Measurements from ENCODE around the gene SOX10. TPM values are rescaled to one million over a fixed set of nuclear protein-coding genes. Genes with fewer than 3 reads are reported as not detected.
"Not testable (repeated sequence)": the region's sequence is repeated elsewhere in the genome, so short reads cannot be mapped to it uniquely, and the experiment has no call there.

Gene SOX10
- total RNA-seq, 1 experiment from 2014 or later = 2.7 TPM

DNA sequence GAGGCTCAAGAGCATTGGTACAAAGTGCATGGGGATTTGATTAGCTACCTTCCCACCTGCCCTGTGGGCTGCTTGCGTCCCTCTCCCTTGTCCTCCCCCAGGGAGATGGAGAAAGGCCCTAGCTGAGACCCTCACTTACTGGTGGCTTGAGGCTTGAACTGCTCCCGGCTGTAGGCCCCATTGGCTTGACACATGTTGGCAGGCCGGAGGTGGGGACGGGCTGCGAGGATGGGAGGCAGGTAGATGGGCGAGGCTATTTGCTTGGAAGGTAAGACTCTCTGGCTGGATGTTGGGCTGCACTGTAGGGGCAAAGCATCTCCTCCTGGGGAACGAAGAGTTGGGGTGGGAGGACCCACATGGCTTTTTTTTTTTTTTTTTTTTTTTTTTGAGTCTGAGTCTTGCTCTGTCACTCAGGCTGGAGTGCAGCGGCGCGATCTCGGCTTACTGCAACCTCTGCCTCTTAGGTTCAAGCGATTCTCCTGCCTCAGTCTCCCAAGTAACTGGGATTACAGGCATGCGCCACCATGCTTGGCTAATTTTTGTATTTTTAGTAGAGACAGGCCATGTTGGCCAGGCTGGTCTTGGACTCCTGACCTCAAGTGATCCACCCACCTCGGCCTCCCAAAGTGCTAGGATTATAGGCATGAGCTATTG is 37.1 kb downstream of the SOX10 start:
- not testable (repeated sequence) for DNase-seq (ENCODE audit: low spot score); H3K9me3 Mint-ChIP-seq
- CTCF ChIA-PET = interaction anchor here (1.1 to 5.9 kb wide), 2 partner anchors 13 to 36 kb away, joined by 4 to 25 read pairs; no protein-coding TSS in a partner anchor

DNA sequence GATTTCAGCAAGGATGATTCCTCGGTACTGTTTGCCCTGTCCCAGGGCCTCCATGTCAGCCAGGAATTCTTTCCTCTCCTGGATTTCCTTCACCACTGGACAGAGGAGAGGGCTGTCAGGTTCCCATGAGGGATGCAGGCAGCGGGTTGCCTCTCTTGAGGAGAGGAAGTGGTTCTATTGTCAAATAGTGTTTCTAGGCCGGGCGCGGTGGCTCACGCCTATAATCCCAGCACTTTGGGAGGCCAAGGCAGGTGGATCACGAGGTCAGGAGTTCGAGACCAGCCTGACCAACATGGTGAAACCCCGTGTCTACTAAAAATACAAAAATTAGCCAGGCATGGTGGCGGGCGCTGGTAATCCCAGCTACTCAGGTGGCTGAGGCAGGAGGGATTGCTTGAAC is 39.9 kb downstream of the SOX10 start:
- DNase-seq (ENCODE audit: low spot score); H3K4me1 Mint-ChIP-seq; H3K9me3 Mint-ChIP-seq; H3K27me3 Mint-ChIP-seq (ENCODE audit: low read depth); H3K27ac Mint-ChIP-seq; POLR2A ChIA-PET; H3K4me3 Mint-ChIP-seq; ATAC-seq: not testable (repeated sequence)
- peaks cover 13% of the 10 kb centered on the region for H3K36me3 Mint-ChIP-seq
- CTCF ChIA-PET = interaction anchor here (5.9 kb wide), 1 partner anchor 10 kb away, joined by 25 read pairs; no protein-coding TSS in a partner anchor

More for the DNA sequence above, 37.1 kb downstream of the SOX10 start:
- H3K4me3 Mint-ChIP-seq; H3K27ac Mint-ChIP-seq; H3K4me1 Mint-ChIP-seq; H3K27me3 Mint-ChIP-seq (ENCODE audit: low read depth); H3K36me3 Mint-ChIP-seq: not testable (repeated sequence)
- peak; percentile 21 for ATAC-seq
- POLR2A ChIA-PET = interaction anchor here (0.7 kb wide), 1 partner anchor 49 kb away, joined by 3 read pairs; no protein-coding TSS in a partner anchor

DNA sequence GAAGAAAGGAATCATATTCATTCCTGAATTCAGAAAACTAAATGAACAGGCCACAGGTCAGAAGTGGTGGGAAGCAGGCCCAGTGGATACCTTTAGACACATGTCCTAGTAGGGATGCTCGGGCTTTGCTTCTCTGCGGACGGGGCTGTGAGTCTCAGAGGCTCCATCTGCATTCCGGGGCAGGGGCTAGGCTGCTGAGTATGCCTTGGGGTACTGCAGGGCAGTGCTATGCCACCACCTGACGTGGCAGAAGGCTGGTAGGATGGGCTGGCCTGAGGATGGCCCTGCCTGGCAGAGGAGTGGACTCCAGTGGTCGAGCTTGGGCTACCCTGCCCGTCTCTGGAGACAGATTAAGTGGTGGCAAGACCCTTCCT is 40.5 kb downstream of the SOX10 start:
- Mint-ChIP-seq H3K4me3 (no peak overlapping the region), H3K36me3 (peaks cover 13% of the 10 kb centered on the region), H3K27me3 (ENCODE audit: low read depth) (no peaks in the 10 kb centered on the region), H3K4me1 (peaks cover 4% of the 10 kb centered on the region; the same call in 1 of the 2 replicates), H3K9me3 (no peaks in the 10 kb centered on the region), H3K27ac (no peak overlapping the region)
- no peak for ATAC-seq
- CTCF ChIA-PET = interaction anchor here (1.0 to 5.9 kb wide), 2 partner anchors 10 to 38 kb away, joined by 3 to 25 read pairs; partner anchors contain the start of gene MICALL1
- POLR2A ChIA-PET = interaction anchor here (0.8 kb wide), 1 partner anchor 9 kb away, joined by 4 read pairs; the partner anchor contains the start of genes C22orf23 and POLR2F
- no peak for TF ChIP-seq ZNF138 (CRISPR knock-in tag; conservative IDR thresholded peaks at IDR 0.05)
- no peak for TF ChIP-seq JAZF1 (CRISPR knock-in tag; IDR thresholded peaks at IDR 0.05)
- TF ChIP-seq SMAD4 (CRISPR knock-in tag; IDR thresholded peaks at IDR 0.05) = no peak
- TF ChIP-seq MYBL2 (CRISPR knock-in tag; IDR thresholded peaks at IDR 0.05) = no peak
- TF ChIP-seq PRRX2 (CRISPR knock-in tag; IDR thresholded peaks at IDR 0.05) = no peak
- TF ChIP-seq, protein P1, sequence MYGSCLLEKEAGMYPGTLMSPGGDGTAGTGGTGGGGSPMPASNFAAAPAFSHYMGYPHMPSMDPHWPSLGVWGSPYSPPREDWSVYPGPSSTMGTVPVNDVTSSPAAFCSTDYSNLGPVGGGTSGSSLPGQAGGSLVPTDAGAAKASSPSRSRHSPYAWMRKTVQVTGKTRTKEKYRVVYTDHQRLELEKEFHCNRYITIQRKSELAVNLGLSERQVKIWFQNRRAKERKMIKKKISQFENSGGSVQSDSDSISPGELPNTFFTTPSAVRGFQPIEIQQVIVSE (CRISPR knock-in tag; IDR thresholded peaks at IDR 0.05; ENCODE audit: borderline replicate concordance) = no peak
- no peak for TF ChIP-seq ZNF121 (CRISPR knock-in tag; IDR thresholded peaks at IDR 0.05)
- TF ChIP-seq IRF2 (CRISPR knock-in tag; IDR thresholded peaks at IDR 0.05; ENCODE audit: borderline replicate concordance, low read depth) = no peak
- TF ChIP-seq, protein P2, sequence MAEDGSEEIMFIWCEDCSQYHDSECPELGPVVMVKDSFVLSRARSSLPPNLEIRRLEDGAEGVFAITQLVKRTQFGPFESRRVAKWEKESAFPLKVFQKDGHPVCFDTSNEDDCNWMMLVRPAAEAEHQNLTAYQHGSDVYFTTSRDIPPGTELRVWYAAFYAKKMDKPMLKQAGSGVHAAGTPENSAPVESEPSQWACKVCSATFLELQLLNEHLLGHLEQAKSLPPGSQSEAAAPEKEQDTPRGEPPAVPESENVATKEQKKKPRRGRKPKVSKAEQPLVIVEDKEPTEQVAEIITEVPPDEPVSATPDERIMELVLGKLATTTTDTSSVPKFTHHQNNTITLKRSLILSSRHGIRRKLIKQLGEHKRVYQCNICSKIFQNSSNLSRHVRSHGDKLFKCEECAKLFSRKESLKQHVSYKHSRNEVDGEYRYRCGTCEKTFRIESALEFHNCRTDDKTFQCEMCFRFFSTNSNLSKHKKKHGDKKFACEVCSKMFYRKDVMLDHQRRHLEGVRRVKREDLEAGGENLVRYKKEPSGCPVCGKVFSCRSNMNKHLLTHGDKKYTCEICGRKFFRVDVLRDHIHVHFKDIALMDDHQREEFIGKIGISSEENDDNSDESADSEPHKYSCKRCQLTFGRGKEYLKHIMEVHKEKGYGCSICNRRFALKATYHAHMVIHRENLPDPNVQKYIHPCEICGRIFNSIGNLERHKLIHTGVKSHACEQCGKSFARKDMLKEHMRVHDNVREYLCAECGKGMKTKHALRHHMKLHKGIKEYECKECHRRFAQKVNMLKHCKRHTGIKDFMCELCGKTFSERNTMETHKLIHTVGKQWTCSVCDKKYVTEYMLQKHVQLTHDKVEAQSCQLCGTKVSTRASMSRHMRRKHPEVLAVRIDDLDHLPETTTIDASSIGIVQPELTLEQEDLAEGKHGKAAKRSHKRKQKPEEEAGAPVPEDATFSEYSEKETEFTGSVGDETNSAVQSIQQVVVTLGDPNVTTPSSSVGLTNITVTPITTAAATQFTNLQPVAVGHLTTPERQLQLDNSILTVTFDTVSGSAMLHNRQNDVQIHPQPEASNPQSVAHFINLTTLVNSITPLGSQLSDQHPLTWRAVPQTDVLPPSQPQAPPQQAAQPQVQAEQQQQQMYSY (CRISPR knock-in tag; IDR thresholded peaks at IDR 0.05) = no peak
- TF ChIP-seq TCF7 (CRISPR knock-in tag; IDR thresholded peaks at IDR 0.05; ENCODE audit: low read depth) = no peak
- TF ChIP-seq, protein P3, sequence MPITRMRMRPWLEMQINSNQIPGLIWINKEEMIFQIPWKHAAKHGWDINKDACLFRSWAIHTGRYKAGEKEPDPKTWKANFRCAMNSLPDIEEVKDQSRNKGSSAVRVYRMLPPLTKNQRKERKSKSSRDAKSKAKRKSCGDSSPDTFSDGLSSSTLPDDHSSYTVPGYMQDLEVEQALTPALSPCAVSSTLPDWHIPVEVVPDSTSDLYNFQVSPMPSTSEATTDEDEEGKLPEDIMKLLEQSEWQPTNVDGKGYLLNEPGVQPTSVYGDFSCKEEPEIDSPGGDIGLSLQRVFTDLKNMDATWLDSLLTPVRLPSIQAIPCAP (CRISPR knock-in tag; IDR thresholded peaks at IDR 0.05) = no peak
- TF ChIP-seq JUN (CRISPR knock-in tag; IDR thresholded peaks at IDR 0.05) = no peak
- TF ChIP-seq NFE2L1 (CRISPR knock-in tag; IDR thresholded peaks at IDR 0.05) = no peak
- TF ChIP-seq, protein P4, sequence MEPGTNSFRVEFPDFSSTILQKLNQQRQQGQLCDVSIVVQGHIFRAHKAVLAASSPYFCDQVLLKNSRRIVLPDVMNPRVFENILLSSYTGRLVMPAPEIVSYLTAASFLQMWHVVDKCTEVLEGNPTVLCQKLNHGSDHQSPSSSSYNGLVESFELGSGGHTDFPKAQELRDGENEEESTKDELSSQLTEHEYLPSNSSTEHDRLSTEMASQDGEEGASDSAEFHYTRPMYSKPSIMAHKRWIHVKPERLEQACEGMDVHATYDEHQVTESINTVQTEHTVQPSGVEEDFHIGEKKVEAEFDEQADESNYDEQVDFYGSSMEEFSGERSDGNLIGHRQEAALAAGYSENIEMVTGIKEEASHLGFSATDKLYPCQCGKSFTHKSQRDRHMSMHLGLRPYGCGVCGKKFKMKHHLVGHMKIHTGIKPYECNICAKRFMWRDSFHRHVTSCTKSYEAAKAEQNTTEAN (CRISPR knock-in tag; IDR thresholded peaks at IDR 0.05) = no peak
- TF ChIP-seq, protein P5, sequence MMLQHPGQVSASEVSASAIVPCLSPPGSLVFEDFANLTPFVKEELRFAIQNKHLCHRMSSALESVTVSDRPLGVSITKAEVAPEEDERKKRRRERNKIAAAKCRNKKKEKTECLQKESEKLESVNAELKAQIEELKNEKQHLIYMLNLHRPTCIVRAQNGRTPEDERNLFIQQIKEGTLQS (CRISPR knock-in tag; conservative IDR thresholded peaks at IDR 0.05) = no peak
- TF ChIP-seq ZNF396 (CRISPR knock-in tag; IDR thresholded peaks at IDR 0.05; ENCODE audit: borderline replicate concordance) = no peak
- no peak for TF ChIP-seq ELF4 (CRISPR knock-in tag; IDR thresholded peaks at IDR 0.05; ENCODE audit: low read depth)
- TF ChIP-seq, protein P6, sequence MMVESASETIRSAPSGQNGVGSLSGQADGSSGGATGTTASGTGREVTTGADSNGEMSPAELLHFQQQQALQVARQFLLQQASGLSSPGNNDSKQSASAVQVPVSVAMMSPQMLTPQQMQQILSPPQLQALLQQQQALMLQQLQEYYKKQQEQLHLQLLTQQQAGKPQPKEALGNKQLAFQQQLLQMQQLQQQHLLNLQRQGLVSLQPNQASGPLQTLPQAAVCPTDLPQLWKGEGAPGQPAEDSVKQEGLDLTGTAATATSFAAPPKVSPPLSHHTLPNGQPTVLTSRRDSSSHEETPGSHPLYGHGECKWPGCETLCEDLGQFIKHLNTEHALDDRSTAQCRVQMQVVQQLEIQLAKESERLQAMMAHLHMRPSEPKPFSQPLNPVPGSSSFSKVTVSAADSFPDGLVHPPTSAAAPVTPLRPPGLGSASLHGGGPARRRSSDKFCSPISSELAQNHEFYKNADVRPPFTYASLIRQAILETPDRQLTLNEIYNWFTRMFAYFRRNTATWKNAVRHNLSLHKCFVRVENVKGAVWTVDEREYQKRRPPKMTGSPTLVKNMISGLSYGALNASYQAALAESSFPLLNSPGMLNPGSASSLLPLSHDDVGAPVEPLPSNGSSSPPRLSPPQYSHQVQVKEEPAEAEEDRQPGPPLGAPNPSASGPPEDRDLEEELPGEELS (CRISPR knock-in tag; IDR thresholded peaks at IDR 0.05) = no peak
- TF ChIP-seq, protein P7, sequence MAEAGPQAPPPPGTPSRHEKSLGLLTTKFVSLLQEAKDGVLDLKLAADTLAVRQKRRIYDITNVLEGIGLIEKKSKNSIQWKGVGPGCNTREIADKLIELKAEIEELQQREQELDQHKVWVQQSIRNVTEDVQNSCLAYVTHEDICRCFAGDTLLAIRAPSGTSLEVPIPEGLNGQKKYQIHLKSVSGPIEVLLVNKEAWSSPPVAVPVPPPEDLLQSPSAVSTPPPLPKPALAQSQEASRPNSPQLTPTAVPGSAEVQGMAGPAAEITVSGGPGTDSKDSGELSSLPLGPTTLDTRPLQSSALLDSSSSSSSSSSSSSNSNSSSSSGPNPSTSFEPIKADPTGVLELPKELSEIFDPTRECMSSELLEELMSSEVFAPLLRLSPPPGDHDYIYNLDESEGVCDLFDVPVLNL (CRISPR knock-in tag; IDR thresholded peaks at IDR 0.05; ENCODE audit: borderline replicate concordance, low read depth) = no peak
- no peak for DNase-seq (ENCODE audit: low spot score)

Data from WTC11 (cell line).